Measurements from ENCODE around the gene KDM1B. TPM values are rescaled to one million over a fixed set of nuclear protein-coding genes. Genes with fewer than 3 reads are reported as not detected.

KDM1B gene
- total and polyA plus RNA-seq, 2 donors (not counting 3 experiments of a cell fraction or from before 2014, with no cell fraction given), result 3.0 to 10.8 TPM

DNA sequence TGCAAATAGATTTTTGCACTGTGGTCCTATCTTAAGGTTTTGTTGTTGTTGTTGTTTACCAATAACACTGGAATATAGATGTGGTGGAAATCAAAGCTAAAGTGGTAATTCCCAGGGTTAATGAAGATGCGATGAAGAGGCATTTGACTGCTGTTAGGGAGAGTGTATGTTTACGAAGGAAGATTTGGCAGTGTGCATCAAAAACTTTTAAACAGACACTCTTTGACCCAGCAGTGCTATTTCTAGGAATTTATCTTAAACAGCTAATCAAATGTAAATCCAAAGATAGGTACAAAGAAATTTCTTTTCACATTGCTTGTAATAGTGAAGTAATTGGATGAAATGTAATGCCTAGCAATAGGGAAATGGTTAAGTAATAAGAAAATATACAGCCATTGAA is 34.0 kb downstream of the KDM1B start:
- H3K36me3 ChIP-seq (ENCODE audit: control insufficient read depth in 2 of 2, extremely low read depth in 1 of 2, insufficient read depth in 2 of 2, low read length in 2 of 2), result no peaks in the 10 kb centered on the region
- CTCF ChIA-PET, result interaction anchor here (0.6 kb wide), 1 partner anchor 120 kb away, joined by 6 read pairs; no protein-coding TSS in a partner anchor
- TF ChIP-seq, protein P1, sequence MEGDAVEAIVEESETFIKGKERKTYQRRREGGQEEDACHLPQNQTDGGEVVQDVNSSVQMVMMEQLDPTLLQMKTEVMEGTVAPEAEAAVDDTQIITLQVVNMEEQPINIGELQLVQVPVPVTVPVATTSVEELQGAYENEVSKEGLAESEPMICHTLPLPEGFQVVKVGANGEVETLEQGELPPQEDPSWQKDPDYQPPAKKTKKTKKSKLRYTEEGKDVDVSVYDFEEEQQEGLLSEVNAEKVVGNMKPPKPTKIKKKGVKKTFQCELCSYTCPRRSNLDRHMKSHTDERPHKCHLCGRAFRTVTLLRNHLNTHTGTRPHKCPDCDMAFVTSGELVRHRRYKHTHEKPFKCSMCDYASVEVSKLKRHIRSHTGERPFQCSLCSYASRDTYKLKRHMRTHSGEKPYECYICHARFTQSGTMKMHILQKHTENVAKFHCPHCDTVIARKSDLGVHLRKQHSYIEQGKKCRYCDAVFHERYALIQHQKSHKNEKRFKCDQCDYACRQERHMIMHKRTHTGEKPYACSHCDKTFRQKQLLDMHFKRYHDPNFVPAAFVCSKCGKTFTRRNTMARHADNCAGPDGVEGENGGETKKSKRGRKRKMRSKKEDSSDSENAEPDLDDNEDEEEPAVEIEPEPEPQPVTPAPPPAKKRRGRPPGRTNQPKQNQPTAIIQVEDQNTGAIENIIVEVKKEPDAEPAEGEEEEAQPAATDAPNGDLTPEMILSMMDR (IDR thresholded peaks at IDR 0.05; ENCODE audit: extremely low read depth in 1 of 2, insufficient read depth in 1 of 2, low read depth in 1 of 2, low read length in 2 of 2), result no peak
- no peak for TF ChIP-seq GATA2 (IDR thresholded peaks at IDR 0.05; ENCODE audit: insufficient read depth, insufficient read length, low read depth, low read length)
- TF ChIP-seq FOS (IDR thresholded peaks at IDR 0.05; ENCODE audit: borderline replicate concordance, insufficient read depth, low read length), result no peak
- TF ChIP-seq JUN (IDR thresholded peaks at IDR 0.05; ENCODE audit: borderline replicate concordance, insufficient read depth, insufficient read length, low read depth), result no peak
- TF ChIP-seq POLR2AphosphoS5 (IDR thresholded peaks at IDR 0.05; ENCODE audit: insufficient read depth, low read depth, low read length), result no peak
- TF ChIP-seq MYC (IDR thresholded peaks at IDR 0.05; ENCODE audit: low read depth, low read length), result no peak
- TF ChIP-seq, protein P2, sequence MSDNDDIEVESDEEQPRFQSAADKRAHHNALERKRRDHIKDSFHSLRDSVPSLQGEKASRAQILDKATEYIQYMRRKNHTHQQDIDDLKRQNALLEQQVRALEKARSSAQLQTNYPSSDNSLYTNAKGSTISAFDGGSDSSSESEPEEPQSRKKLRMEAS (IDR thresholded peaks at IDR 0.05; ENCODE audit: insufficient read depth, insufficient read length), result no peak
- TF ChIP-seq EZH2 (IDR thresholded peaks at IDR 0.05; ENCODE audit: borderline replicate concordance, low read depth, low read length, severe bottlenecking), result no peak
- TF ChIP-seq POLR2A (IDR thresholded peaks at IDR 0.05; ENCODE audit: low read depth, low read length), result no peak
- H4K20me1 ChIP-seq (replicated peaks; ENCODE audit: control insufficient read depth, extremely low read depth, insufficient read depth, low read length), result no peaks in the 10 kb centered on the region
- no peaks in the 10 kb centered on the region for H3K4me1 ChIP-seq (ENCODE audit: control insufficient read depth, extremely low read depth, insufficient read depth, low read length)
- no TSS peak for BruUV-seq (replicated peaks)
- dilution Hi-C loops (cut with MboI; ENCODE audit: extremely low pct_ligation_motif_present, low sequenced_read_pairs), result no loop called here
- no peaks in the 10 kb centered on the region for H3K9me3 ChIP-seq (replicated peaks; ENCODE audit: control insufficient read depth, insufficient read depth, low read length)
- H2AFZ ChIP-seq (ENCODE audit: low read depth, low read length), result no peak overlapping the region
- intact Hi-C loops (cut with micrococcal nuclease), result no loop called here
- no peaks in the 10 kb centered on the region for H3K9me1 ChIP-seq (replicated peaks; ENCODE audit: control insufficient read depth, extremely low read depth, insufficient read depth, low read length)
- no peaks in the 10 kb centered on the region for H3K27me3 ChIP-seq (ENCODE audit: control insufficient read depth in 2 of 2, insufficient read depth in 2 of 2, low read length in 2 of 2)
- no peaks in the 10 kb centered on the region for H3K79me2 ChIP-seq (ENCODE audit: control insufficient read depth, insufficient read depth, low read length)
- H3K27ac ChIP-seq (ENCODE audit: insufficient read depth, low read depth, low read length), result no peak overlapping the region
- H3K4me2 ChIP-seq (ENCODE audit: insufficient read depth, low read length), result no peak overlapping the region
- DNase-seq (ENCODE audit: low read depth, low spot score) (no peak), FAIRE-seq (no peak)
- H3K4me3 ChIP-seq (replicated peaks in 1 of 3; ENCODE audit: insufficient read depth in 1 of 3, low read depth in 1 of 3, low read length in 3 of 3), result no peak overlapping the region
- POLR2A ChIA-PET, result no interaction called here
- H3K9ac ChIP-seq (replicated peaks; ENCODE audit: extremely low read depth, insufficient read depth, low read length), result no peak overlapping the region
